Measurements from ENCODE around the gene TMEM175.

TMEM175 gene

DNA sequence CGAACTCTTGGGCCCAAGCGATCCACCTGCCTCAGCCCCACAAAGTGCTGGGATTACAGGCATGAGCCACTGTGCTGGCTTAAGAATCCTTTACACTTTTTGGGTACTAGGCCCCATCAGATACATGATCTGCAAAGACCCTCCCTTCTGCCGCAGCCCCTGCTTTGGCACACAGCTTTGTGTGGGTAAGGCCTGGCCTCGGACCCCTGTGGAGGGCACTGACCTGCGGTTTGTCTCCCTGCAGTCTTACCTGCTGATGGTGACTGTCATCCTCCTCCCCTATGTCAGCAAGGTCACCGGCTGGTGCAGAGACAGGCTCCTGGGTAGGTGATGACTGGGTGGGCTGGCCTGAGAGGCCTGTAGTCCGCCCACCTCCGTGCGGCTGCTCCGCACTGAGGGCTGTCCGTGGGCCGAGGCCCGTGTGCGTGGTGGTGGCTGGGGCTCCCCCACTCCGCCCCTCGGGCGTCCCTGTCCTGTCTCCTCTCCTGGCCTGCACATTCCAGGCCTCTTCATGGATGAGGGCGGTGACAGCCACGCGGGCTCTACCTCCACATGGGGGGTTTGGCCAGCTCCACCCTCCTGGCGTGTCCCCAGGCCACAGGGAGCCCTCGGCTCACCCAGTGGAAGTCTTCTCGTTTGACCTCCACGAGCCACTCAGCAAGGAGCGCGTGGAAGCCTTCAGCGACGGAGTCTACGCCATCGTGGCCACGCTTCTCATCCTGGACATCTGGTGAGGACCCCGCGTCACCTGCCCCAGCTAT lies 23.1 kb downstream of the TMEM175 start:
- TF ChIP-seq ZFX (IDR thresholded peaks at IDR 0.05; ENCODE audit: borderline replicate concordance): no peak
- no peak for TF ChIP-seq CTCF (IDR thresholded peaks at IDR 0.05)
- no peak overlapping the region for H3K27ac ChIP-seq

DNA sequence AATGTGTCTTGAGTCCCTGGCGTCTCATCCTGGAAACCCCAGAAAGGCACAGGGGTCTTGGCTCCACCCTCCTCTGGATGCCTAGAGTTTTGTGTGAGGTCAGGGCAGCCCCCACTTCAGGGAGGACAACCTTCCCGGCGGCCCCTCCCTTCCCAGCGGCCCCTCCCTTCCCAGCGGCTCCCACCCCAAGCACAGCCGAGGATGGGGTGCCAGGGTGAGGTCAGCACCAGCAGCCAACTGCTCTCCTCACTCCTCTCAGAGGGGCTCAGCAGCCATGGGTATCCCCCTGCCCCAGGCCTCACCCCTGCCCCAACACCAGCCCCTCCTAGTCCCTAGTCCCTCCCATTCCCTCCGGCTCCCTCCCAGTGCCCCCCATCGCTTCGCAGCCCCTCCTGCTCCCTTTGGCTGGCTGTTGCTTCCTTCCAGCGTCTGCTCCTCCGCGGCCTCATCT lies 23.7 kb downstream of the TMEM175 start:
- no peak for TF ChIP-seq CTCF (IDR thresholded peaks at IDR 0.05)
- TF ChIP-seq ZFX (IDR thresholded peaks at IDR 0.05; ENCODE audit: borderline replicate concordance): no peak
- no peak overlapping the region for H3K27ac ChIP-seq

GRCh38 chr4:956531-957230 lies 24.4 kb downstream of the TMEM175 start:
- no peak for TF ChIP-seq ZFX (IDR thresholded peaks at IDR 0.05; ENCODE audit: borderline replicate concordance)
- TF ChIP-seq CTCF (IDR thresholded peaks at IDR 0.05): no peak
- 0 out of 2 replicates have a peak overlapping the region, but pooled peaks have one; percentile 44 for H3K27ac ChIP-seq

DNA sequence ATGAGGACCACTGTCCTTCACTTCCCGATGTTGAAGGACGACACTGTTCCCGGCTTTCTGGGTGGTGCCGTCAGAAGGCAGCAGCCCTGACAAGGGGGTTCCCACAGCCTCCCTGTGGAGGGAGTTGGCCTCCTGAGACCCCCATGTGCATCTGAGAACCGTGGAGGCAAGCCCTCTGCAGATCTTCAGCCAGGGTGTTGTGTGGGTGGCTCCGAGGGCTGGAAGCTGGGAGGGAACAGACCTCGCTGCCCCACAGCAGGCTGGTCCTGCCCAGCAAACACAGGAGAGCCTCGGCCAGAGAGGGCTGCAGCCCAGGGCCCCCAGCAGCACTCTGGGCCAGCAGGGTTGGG lies 24.9 kb downstream of the TMEM175 start:
- peak overlapping the region; percentile 44; the same call in 1 of the 2 replicates for H3K27ac ChIP-seq
- TF ChIP-seq CTCF (IDR thresholded peaks at IDR 0.05) (no peak), ZFX (IDR thresholded peaks at IDR 0.05; ENCODE audit: borderline replicate concordance) (no peak)

GRCh38 chr4:957581-958313 lies 25.5 kb downstream of the TMEM175 start:
- TF ChIP-seq ZFX (IDR thresholded peaks at IDR 0.05; ENCODE audit: borderline replicate concordance): no peak
- no peak for TF ChIP-seq CTCF (IDR thresholded peaks at IDR 0.05)
- H3K27ac ChIP-seq: peak overlapping the region; percentile 44

- peak overlapping the region; percentile 44 for H3K27ac ChIP-seq
- TF ChIP-seq CTCF (IDR thresholded peaks at IDR 0.05) (no peak), ZFX (IDR thresholded peaks at IDR 0.05; ENCODE audit: borderline replicate concordance) (no peak)
Measured at GRCh38 chr4:958314-958665, 26.0 kb downstream of the TMEM175 start.
